NCI-H526 (cell line): ENCODE measurements around the gene TERT.

ENCODE experiments used
- DNase-seq, 2 experiments: peaks; one replicate each; lab custom pipeline; 2025; lab: John Stamatoyannopoulos, UW

TERT gene

DNA sequence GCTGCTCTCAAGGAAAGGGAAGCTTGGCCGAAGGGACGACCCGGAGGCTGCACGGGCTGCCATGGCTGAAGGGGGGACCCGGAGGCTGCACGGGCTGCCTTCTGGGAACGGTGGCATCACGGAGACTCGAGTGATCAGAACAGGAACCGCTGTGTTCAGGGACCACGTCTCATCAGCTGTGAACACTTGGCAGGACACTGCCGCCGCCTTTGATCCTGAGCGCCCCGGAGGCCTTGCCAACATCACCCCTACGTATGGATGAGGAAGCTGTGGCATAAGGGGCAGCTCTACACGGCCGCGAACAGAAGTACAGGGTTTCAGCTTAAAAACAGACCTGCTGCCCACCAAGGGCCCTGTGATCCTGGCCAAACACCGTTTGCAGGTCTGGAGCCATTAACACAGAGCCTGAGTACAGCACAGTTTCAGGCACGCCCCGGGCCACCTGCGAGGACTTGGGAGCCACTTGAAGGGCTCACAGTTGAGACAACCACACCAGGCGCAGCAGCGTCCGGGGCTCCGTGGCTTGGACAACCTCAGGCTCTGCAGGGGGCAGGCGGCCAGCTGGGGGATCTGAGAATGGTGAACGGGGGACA lies 23.9 kb upstream of the TERT start:
- DNase-seq = no peak

GRCh38 chr5:1317921-1318565 lies 23.2 kb upstream of the TERT start:
- no peak for DNase-seq

GRCh38 chr5:1316588-1317340 lies 21.9 kb upstream of the TERT start:
- DNase-seq = peak in 1 of 2 experiments; percentile 15

DNA sequence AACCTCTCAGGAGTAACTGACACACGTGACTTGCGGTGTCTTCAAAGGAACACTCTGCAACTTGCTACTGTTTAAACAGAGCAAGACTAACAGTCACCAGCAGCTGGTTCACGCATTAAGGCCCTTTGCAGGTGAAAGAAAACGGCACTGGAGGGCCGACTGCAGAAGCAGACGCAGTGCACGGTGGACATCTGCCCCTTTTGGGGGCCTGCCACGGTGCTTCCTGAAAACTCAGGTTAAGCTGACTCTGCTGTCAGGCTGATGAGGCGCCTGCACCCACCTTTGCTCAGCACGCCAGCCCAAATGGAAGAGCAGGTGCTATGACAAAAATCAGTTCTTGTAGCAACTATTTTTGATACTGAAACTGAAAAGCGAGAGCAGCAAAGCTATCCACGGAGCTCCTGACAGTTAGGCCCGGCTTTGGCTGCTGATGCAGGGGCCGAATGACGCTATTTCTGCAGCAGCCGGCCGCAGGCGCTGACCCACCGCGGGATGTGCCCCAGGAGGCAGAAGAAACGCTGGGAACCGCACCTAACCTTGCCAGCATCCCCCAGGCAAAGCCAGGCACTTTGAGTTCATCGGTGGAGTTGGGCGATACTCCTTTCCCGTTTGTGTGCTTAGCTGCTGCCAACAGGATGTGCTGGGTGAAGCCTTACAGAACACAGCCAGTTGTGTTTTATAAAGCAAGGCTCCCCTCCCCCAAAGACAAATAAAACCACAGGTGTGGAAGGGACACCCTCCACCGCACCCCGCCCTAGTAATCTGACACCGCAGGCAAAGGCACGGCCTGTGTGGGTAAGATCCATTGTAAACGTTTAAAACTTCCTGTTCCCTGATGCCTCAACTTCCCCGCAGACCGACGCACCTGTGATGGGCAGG lies 21.1 kb upstream of the TERT start:
- peak; percentile 97 to 99 for DNase-seq

GRCh38 chr5:1315018-1315708 lies 20.3 kb upstream of the TERT start:
- no peak for DNase-seq

DNA sequence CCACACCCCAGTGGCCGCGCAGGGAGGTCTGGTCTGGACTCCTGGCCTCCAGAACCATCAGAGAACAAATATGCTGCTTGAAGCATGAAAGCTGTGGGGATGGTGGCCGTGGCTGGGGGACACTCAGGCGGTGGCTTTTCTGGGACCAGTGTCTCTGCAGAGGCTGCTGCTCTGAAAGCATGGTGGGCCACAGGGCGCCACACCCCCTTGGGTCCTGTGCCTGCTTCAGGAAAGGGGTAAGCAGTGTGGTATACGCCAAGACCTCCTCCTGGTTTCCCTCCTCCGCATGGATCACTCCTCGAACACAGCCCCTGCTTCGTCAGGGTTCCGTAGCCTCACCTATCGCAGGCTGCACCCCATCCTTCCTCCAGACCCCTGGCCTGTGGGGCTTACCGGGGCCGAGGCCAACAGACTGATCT lies 19.7 kb upstream of the TERT start:
- DNase-seq = no peak

DNA sequence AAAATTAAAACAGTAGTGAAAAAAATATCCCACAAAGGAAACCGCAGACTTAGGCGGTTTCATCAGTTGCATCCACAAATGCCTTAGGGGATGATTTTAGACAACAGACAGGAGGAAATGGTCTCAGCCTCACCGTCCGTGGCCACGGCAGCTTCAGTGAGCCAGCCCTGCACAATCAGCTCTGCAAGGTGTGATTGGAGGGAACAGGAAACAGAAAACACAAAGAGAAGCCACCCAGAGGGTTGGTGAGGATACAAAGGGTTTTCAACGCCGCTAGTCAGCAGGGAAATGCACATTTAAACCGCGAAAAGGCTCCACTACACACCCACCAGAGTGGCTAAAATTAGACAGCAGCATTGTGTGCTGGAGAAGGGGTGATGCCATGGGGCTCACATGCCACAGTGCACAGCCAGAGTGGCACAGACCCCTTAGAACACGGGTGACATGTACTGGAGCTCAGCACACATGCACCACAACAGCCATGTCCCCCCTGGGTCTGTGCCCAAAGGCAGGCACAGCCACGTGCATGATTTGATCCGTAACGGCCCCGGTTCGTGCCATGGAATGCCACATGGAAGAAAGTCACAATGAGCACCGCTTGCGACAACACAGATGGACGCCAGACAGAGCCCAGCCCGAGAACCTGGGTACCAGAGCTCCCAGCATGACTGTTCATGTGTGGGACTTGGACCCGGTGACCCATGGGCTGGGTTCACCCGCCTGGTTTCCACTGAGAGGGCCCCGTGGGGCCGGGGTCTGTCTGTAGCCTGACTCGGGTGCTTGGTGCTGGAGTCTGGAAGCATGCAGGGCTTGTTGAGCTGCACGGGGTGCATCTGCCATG lies 18.3 kb upstream of the TERT start:
- peak in 1 of 2 experiments; percentile 14 for DNase-seq

GRCh38 chr5:1312206-1312605 lies 17.3 kb upstream of the TERT start:
- no peak for DNase-seq

GRCh38 chr5:1311439-1312055 lies 16.7 kb upstream of the TERT start:
- no peak for DNase-seq

GRCh38 chr5:1310118-1310517 lies 15.2 kb upstream of the TERT start:
- no peak for DNase-seq

DNA sequence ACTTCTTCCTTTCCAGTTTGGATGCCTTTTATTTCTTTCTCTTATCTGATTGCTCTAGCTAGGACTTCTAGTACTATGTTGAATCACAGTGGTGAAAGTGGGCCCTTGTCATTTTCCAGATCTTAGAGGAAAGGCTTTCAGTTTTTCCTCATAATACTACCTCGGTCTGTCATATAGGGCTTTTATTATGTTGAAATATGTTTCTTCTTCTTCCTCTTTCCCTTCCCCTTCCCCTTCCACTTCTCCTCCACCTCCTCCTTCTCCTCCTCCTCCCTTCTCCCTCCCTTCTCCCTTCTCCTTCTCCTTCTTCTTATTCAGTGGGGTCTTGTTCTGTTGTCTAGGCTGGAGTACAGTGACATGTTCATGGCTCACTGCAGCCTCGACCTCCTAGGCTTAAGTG lies 9.2 kb upstream of the TERT start:
- no peak for DNase-seq

DNA sequence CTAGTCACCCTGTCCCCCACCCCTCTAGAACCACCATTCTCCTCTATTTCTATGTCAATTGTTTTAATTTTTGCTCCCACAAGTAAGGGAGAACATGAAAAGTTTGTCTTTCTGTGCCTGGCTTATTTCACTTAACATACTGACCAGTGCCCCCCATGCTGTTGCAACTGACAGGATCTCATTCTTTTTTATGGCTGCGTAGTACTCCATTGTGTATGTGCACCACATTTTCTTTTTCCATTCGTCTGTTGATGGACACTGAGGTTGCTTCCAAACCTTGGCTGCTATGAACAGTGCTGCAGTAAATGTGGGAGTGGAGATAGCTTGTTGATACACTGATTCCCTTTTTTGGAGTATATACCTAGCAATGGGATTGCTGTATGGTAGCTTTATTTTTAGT lies 7.4 kb upstream of the TERT start:
- DNase-seq = no peak

DNA sequence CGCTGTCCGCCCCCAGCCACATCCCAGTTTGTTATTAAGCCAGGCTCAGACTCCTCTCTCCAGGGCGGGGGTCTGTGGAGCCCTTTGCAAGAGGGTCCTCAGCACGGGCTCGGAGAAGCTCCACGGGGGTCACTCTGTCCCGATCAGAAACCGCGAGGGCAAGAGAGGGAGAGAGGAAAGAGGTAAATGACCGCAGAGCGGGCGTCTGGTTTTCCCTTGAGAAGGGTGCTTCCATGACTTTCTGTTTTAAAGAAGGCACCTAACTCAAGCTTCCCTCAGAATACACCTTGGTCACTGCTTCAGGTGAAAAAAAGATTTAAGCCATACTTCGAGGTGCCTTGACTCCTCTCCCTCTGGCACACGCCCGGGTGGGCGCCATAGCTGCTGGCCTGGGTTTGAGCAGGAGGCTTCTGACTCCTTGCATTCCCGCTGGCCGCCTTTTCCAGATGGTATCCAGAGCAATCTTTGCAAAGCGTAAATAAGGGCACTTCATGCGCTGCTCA lies 5.8 kb upstream of the TERT start:
- no peak for DNase-seq

DNA sequence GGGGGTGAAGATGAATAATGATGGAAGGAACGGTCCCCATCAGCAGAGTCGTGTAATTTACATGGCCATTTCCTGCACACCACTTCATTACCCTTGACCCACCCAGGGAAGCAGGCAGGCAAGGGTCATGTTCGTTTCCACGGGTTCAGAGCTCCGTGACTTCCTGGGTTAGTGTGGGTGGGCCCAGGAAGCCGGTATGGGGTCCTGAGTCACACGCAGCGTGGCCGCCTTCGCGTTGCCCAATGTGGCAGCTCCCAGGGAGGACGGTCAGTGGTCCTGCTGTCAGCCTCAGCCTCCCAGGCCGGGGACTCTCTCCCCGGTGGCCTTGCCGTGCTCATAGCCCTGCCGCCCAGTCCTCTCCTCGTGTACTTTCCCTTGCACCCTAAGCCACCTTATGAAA lies 5.1 kb upstream of the TERT start:
- DNase-seq = no peak

DNA sequence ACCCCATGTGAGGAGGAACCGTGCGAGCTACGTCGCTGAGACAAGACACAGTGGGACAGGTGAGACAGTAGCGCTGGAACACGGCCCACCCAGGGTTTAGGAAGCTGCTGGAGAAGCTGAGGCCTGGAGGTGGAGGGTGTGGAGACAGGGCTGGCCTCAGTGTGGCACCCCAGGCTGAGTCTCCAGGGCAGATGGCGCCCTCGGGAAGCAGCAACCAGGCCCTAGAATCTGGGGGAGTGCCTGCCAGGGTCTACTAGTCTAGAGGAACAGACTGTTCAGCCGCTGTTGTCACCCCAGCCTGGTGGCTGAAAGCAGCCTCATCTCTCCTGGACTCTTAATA lies 4.6 kb upstream of the TERT start:
- DNase-seq = no peak

- no peak for DNase-seq
Observed at GRCh38 chr5:1298723-1299510, 4.0 kb upstream of the TERT start.

DNA sequence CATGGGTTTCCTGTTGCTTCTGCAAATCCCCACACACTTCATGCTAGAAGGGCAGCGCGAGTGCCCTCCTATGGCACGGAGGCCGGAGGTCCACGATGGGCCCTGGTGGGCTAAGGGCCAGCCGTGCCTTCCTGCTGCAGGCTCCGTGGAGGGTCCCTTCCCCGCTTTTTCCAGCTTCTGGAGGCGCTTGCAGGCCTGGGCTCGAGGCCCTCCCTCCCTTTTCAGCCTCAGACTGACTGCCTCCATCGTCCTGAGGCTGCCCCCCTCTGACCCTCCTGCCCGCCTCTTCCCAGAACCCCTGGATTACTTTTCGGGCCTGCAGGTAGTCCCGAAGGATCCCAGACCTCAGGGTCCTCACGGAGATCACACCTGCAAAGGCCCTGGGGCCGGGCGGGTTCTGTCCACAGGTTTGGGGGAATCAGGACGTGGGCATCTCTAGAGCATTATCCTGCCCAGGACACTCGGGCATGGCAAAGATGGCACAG lies 3.2 kb upstream of the TERT start:
- no peak for DNase-seq

DNA sequence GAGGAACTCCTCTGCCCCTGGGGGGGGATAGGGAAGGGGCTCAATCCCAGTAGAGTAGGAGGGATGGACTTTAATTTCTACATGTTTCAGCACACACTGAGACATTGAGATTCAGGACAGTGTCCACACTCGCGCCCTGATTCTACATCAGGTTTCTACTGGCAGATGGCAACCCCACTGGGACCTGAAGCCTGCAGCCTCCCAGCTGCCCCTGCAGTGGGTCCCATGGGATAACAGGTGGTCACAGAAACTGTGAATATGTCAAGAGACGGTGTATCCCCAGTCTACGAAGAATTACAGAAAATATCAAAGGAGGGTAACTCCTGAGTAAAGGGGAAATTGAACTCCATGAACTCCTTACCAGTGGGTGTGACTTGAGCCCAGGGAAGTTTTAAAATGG lies 2.4 kb upstream of the TERT start:
- no peak for DNase-seq

GRCh38 chr5:1295650-1296037 lies 776 bp upstream of the TERT start:
- no peak for DNase-seq
